ENCODE measurements around the gene CPNE1.
"Not testable (repeated sequence)": the region's sequence is repeated elsewhere in the genome, so short reads cannot be mapped to it uniquely, and the experiment has no call there.

Gene CPNE1

GRCh38 chr20:35697696-35698297 is 33.1 kb upstream of the CPNE1 start:
- no peak for DNase-seq

- DNase-seq = no peak
These were observed 31.3 kb upstream of the CPNE1 start for GRCh38 chr20:35695978-35696377.

- no peak for DNase-seq
These were observed 30.6 kb upstream of the CPNE1 start for GRCh38 chr20:35695245-35695749.

- DNase-seq = no peak
These were observed 25.6 kb upstream of the CPNE1 start for GRCh38 chr20:35690265-35690664.

GRCh38 chr20:35686872-35687271 is 22.2 kb upstream of the CPNE1 start:
- DNase-seq = not testable (repeated sequence)

- DNase-seq = not testable (repeated sequence)
These were observed 20.7 kb upstream of the CPNE1 start for GRCh38 chr20:35685368-35685767.

GRCh38 chr20:35681960-35682359 is 17.3 kb upstream of the CPNE1 start:
- no peak for DNase-seq

GRCh38 chr20:35680452-35681183 is 15.9 kb upstream of the CPNE1 start:
- DNase-seq = no peak

- DNase-seq = no peak
These were observed 10.2 kb upstream of the CPNE1 start for GRCh38 chr20:35674921-35675320.

- DNase-seq = no peak
These were observed 9.2 kb upstream of the CPNE1 start for GRCh38 chr20:35673884-35674283.

- DNase-seq = no peak
These were observed 5.0 kb upstream of the CPNE1 start for GRCh38 chr20:35669681-35670080.

GRCh38 chr20:35669221-35669620 is 4.5 kb upstream of the CPNE1 start:
- DNase-seq = no peak

GRCh38 chr20:35665949-35666288 is 1.2 kb upstream of the CPNE1 start:
- DNase-seq = no peak

- DNase-seq = peak; percentile 61
These were observed 909 bp downstream of the CPNE1 start for GRCh38 chr20:35663516-35664465.

- no peak for DNase-seq
These were observed 2.1 kb downstream of the CPNE1 start for GRCh38 chr20:35662551-35662950.

GRCh38 chr20:35661908-35662307 is 2.8 kb downstream of the CPNE1 start:
- no peak for DNase-seq

GRCh38 chr20:35661053-35661452 is 3.6 kb downstream of the CPNE1 start:
- no peak for DNase-seq

- no peak for DNase-seq
These were observed 4.4 kb downstream of the CPNE1 start for GRCh38 chr20:35660122-35660937.

GRCh38 chr20:35657271-35657670 is 7.4 kb downstream of the CPNE1 start:
- no peak for DNase-seq

GRCh38 chr20:35654415-35654814 is 10.3 kb downstream of the CPNE1 start:
- no peak for DNase-seq

GRCh38 chr20:35653893-35654292 is 10.8 kb downstream of the CPNE1 start:
- DNase-seq = no peak

GRCh38 chr20:35653430-35653734 is 11.3 kb downstream of the CPNE1 start:
- no peak for DNase-seq
